ENCODE data around the gene METTL18. TPM values are rescaled to one million over a fixed set of nuclear protein-coding genes. Genes with fewer than 3 reads are reported as not detected.

Gene METTL18
- total RNA-seq, 1 experiment from 2014 or later: 4.1 TPM

- intact Hi-C loops (cut with micrococcal nuclease; ENCODE audit: unreplicated experiment) (no loop called here), in situ Hi-C loops (cut with HindIII; ENCODE audit: low pct_unique_long_range_greater_than_20kb, low sequenced_read_pairs) (no loop called here)
- Histone ChIP-seq H3K27me3 (ENCODE audit: control insufficient read depth, insufficient read depth, low read length) (peaks cover 3% of the 10 kb centered on the region; the same call in 1 of the 2 replicates), H3K27ac (ENCODE audit: low read length) (no peak overlapping the region), H3K9me3 (ENCODE audit: control insufficient read depth, insufficient read depth, low read depth, low read length) (no peaks in the 10 kb centered on the region), H3K36me3 (ENCODE audit: control insufficient read depth, insufficient read depth, low read length) (no peaks in the 10 kb centered on the region), H3K4me3 (ENCODE audit: low read depth in 2 of 2, low read length in 2 of 2) (no peak overlapping the region), H3K4me1 (ENCODE audit: control insufficient read depth, insufficient read depth, low read length) (no peaks in the 10 kb centered on the region)
- DNase-seq (ENCODE audit: low read depth, low spot score): no peak
- TF ChIP-seq SIN3A (IDR thresholded peaks at IDR 0.05; ENCODE audit: borderline replicate concordance, insufficient read depth, low read depth, low read length): no peak
- TF ChIP-seq CTCF (IDR thresholded peaks at IDR 0.05): no peak
- TF ChIP-seq POLR2AphosphoS5 (IDR thresholded peaks at IDR 0.05; ENCODE audit: low read depth, low read length): no peak
- TF ChIP-seq TCF7L2 (IDR thresholded peaks at IDR 0.05; ENCODE audit: low read depth, low read length): no peak
- TF ChIP-seq REST (IDR thresholded peaks at IDR 0.05; ENCODE audit: insufficient read depth in 1 of 2, low read depth in 2 of 2, low read length in 1 of 2): no peak
- CTCF ChIA-PET: no interaction called here
- BruUV-seq (replicated peaks): no TSS peak
- POLR2A ChIA-PET: interaction anchor here (0.5 kb wide), 1 partner anchor 142 kb away, joined by 8 read pairs; no protein-coding TSS in a partner anchor
- no peak for ATAC-seq
These were observed 44.7 kb downstream of the METTL18 start for GRCh38 chr1:169750041-169750440.

- H3K9me3 ChIP-seq (ENCODE audit: control insufficient read depth, insufficient read depth, low read depth, low read length): no peaks in the 10 kb centered on the region
- POLR2A ChIA-PET: no interaction called here
- CTCF ChIA-PET: no interaction called here
- ATAC-seq (no peak), DNase-seq (ENCODE audit: low read depth, low spot score) (no peak)
- no peak overlapping the region for H3K27ac ChIP-seq (ENCODE audit: low read length)
- intact Hi-C loops (cut with micrococcal nuclease; ENCODE audit: unreplicated experiment): no loop called here
- H3K27me3 ChIP-seq (ENCODE audit: control insufficient read depth, insufficient read depth, low read length): no peaks in the 10 kb centered on the region
- no TSS peak for BruUV-seq (replicated peaks)
- no peak for TF ChIP-seq TCF7L2 (IDR thresholded peaks at IDR 0.05; ENCODE audit: low read depth, low read length)
- no peak for TF ChIP-seq CTCF (IDR thresholded peaks at IDR 0.05)
- TF ChIP-seq POLR2AphosphoS5 (IDR thresholded peaks at IDR 0.05; ENCODE audit: low read depth, low read length): no peak
- no peak for TF ChIP-seq SIN3A (IDR thresholded peaks at IDR 0.05; ENCODE audit: borderline replicate concordance, insufficient read depth, low read depth, low read length)
- no peak for TF ChIP-seq REST (IDR thresholded peaks at IDR 0.05; ENCODE audit: insufficient read depth in 1 of 2, low read depth in 2 of 2, low read length in 1 of 2)
- no peaks in the 10 kb centered on the region for H3K4me1 ChIP-seq (ENCODE audit: control insufficient read depth, insufficient read depth, low read length)
- no peaks in the 10 kb centered on the region for H3K36me3 ChIP-seq (ENCODE audit: control insufficient read depth, insufficient read depth, low read length)
- H3K4me3 ChIP-seq (ENCODE audit: low read depth in 2 of 2, low read length in 2 of 2): no peak overlapping the region
- in situ Hi-C loops (cut with HindIII; ENCODE audit: low pct_unique_long_range_greater_than_20kb, low sequenced_read_pairs): no loop called here
These were observed 48.2 kb downstream of the METTL18 start for GRCh38 chr1:169746550-169746949.

All from Panc1 (cell line).